Epithelial cell of proximal tubule (primary cell): ENCODE data around the gene C20orf202. TPM values are rescaled to one million over a fixed set of nuclear protein-coding genes. Genes with fewer than 3 reads are reported as not detected.

Source experiments
- DNase-seq: peaks from one replicate; pipeline ENCODE4 v3.0.0-alpha.2; 2011; ENCODE audit warnings: low read depth
- H3K4me3 ChIP-seq: 2 replicates; pipeline ENCODE4 v1.5.1; 2011; ENCODE audit warnings: low read depth, mild to moderate bottlenecking, low read length
- CTCF ChIP-seq: conservative IDR thresholded peaks from 2 replicates; pipeline ENCODE4 v1.5.1; 2012; ENCODE audit warnings: low read depth, mild to moderate bottlenecking, low read length
- total RNA-seq: library from RNA; depleted of rRNA; stranded (reverse); fragments of >200 nt; gene quantifications from 2 replicates; pipeline ENCODE4 v1.2.3, GENCODE V29; 2015

The C20orf202 gene
- total RNA-seq, 1 donor from 2014 or later = not detected

- H3K4me3 ChIP-seq = no peak overlapping the region
- no peak for DNase-seq
- TF ChIP-seq CTCF = no peak
Measured at GRCh38 chr20:1182106-1182505, 21.1 kb upstream of the C20orf202 start.

- TF ChIP-seq CTCF = no peak
Measured at GRCh38 chr20:1183153-1183552, 20.1 kb upstream of the C20orf202 start.

GRCh38 chr20:1184260-1184637 lies 19.0 kb upstream of the C20orf202 start:
- no peak for TF ChIP-seq CTCF
- no peak for DNase-seq
- H3K4me3 ChIP-seq = no peak overlapping the region

More at GRCh38 chr20:1183153-1183552, 20.1 kb upstream of the C20orf202 start:
- H3K4me3 ChIP-seq = no peak overlapping the region
- DNase-seq = no peak

GRCh38 chr20:1184638-1185315 lies 18.5 kb upstream of the C20orf202 start, which contains the start of gene TMEM74B:
Gene TMEM74B (minus strand): TSS chr20:1184981. CDS start chr20:1183801, 1,180 bp downstream.
- DNase-seq = no peak
- peak within 1 kb of the TSS; percentile 40 for H3K4me3 ChIP-seq
- TF ChIP-seq CTCF = no peak

- no peak for DNase-seq
- peak overlapping the region; percentile 40 for H3K4me3 ChIP-seq
- TF ChIP-seq CTCF = no peak
Measured at GRCh38 chr20:1185316-1185741, 17.9 kb upstream of the C20orf202 start.

GRCh38 chr20:1185790-1186334 lies 17.4 kb upstream of the C20orf202 start:
- no peak overlapping the region for H3K4me3 ChIP-seq
- TF ChIP-seq CTCF = peak; percentile 67
- DNase-seq = no peak
